Activated CD4-positive, CD25-positive, alpha-beta regulatory T cell treated with anti-CD3 and anti-CD28 coated beads, Interleukin-2, amount 50 U/mL, for 16 hours (primary cell): ENCODE data around the gene FOXP1.

ENCODE experiments used
- DNase-seq: peaks from one replicate; pipeline ENCODE4 v3.0.0-alpha.2; 2020; ENCODE audit warnings: low read depth, low spot score

The FOXP1 gene

DNA sequence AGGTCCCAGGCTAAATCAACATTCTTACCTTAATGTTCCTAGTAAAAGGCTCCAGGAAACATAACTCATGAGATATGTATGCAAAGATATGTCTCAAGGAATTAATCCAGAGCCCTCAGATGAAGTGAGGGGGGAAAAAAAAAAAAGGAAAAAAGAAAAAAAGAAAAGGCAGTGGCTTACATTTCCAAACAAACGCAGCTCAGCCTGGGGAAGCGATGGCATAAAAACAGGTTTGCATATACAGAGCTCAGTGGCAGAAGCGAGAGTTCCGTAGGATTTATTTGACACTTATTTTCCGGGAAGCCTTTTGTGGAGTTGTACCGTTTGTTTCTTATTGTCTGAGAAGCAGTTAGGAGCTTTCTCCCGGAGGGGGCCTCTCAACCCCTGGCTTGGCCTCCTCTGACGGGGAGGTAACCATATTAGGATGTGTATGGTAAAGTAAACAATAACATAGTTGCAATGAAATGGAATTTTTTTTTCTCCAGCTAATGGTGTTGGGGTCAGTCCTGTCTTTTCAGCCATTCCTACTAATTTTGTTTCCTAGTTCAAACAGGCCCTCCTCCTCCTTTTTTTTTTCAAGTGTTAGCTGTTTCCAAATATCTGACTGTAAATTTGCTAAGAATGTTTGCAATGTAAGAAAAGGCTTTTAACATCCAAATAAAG, 338.6 kb downstream of the FOXP1 start:
- no peak for DNase-seq

DNA sequence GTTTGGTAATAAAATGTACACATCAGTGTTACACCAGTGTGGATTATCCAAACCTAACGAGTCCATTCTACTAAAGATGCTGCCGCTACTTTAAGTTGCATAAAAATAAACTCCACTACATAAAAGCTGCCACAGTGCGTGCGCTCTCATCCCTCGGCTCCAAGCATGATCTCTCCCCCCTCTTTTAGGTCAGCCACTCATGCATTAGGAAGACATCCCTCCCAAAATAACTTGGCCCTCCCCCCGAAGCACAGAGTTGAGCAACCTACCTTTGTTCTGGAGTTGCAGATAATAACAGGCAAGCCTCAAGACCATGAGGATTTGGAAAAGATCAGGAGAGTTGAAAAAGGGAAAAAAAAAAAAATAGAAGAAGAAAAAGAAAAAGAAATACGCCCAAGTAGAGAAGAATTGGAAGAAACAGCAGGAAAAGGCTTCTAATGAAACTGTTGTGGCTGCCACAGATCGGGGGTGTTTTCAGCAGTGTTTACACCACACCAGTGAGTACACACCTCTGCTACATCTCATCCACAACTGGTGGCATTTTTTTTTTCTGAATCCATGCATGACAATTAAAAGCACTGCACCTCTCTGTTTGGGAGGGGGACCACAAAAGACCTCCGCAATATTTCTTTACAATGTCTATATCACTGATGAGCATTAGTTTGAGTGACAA, 339.2 kb downstream of the FOXP1 start:
- DNase-seq, result no peak

DNA sequence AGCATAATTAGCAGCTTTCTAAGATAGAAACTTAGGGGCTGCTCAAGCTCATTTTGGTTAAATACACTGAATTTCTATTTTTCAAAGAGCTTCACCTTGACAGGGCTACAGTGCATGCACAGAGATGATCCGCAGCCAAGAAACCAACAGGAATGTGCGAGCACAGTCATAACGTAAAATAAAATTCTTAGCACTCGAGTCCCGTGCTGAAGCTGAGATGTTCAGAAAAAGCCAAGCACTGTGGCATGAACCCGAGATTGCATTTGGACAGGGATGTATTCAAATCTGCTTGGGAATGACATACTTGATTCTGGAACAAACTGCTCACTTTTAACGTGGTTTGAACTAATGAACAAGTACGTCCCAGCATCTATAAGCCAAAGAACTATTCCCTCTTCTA, 340.3 kb downstream of the FOXP1 start:
- no peak for DNase-seq

DNA sequence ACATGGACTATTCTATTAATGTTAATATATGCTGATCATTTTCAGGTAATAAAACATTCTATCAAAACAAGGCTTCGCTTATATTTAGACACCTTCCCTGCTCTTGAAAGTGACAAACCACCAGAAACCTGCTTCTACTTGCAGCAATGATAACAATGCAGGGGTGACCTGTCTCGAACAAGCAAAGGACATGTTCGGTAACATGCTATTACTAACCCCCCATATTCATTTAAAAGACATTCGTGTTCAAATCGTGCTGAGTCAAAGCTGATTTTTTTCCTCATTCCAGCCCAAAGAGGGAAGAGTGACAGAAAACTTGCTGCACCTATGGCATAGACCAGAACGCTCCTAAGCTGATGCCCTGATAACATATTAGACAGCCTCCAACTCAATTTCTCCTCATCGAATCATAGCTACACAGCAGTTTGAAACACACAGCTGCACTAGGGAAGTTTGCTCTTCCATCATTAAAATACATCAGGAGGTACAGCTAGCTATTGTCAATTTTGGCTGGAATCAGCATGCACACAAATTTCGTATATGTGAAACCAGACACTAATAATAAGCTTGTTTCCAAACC, 341.5 kb downstream of the FOXP1 start:
- DNase-seq, result no peak

DNA sequence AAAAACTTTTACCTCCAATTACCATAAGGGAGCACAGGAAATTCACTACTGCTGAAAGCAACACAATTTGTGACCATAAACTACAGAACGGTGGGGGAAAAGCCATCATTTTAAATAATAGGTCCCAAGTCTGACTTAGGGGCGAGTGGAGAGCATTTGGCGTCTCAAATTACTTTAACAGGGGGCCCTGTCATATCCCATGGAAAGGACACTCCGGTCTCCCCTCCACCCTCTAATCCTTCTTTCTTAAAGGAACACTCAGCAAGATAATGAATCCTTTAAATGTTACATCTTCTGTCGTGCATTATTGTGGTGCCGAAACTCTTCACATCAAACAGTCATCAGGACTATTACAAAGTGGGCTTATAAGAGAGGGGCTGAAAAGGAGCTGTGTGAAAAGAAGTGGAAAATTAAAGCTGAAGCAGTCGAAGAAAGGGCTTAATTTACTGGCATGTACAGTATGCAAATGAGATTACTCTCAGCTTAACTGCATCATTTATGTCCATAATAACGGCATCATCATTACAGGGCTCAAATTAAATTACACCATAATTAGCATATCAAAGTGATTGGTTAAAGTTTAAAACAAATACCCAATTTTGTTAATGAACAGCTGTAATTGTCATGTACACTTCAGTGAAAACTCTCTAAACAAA, 342.2 kb downstream of the FOXP1 start:
- DNase-seq, result no peak

DNA sequence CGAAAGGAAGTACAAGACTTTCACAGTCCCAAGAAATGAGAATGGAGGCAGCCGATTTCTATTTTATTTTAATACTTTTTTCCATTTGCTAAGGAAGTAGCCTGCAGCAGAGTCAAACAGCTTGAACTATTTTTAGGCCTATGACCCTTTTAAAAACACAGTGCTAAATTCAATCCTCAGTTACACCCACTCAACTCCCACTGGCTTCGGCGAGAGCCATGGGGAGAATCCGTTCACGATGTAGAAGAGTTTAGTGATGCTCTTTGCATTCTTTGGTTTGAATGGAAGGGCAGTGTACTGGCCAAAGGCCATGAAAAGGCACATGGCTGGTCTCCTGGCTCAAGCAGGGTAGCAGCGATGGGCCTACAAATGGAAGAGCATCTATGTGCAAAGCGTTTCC, 343.5 kb downstream of the FOXP1 start:
- DNase-seq, result no peak

DNA sequence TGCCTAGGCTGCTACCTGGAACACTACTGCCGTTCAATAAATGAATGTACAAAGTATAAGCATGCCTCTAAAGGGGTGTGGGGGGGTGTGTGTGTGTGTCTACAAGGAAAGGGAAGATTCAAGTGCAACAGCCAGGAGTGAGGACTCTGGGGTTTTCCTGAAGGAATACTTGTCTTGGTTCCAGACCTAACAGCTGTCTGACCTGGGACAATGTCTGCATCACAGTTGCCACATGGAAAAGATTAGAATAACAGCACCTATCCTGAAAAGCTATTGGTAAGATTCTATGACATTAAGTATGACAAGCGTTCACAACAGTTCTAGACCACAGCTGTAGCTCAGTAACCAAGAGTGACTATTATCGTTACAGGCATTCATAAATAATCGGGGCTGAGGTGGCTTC, 345.2 kb downstream of the FOXP1 start:
- DNase-seq, result no peak

DNA sequence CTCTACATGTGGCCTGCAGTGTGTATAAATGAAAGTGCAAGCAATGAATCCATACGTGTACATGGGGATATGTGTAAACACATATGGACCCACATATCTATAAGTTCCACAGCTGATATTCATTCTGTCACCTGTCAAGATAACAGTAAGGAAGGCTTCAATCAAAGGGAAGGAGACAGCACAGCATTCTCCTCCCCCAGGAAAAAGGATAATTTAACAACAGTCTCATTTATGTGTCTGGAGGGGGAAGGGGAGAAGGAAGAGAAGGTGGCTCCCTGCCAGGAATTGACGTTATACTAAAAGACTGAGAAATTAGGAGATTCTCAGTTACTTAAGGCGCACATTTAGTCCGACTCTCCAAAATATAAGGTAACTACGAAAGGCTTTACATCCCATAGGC, 345.9 kb downstream of the FOXP1 start:
- no peak for DNase-seq

DNA sequence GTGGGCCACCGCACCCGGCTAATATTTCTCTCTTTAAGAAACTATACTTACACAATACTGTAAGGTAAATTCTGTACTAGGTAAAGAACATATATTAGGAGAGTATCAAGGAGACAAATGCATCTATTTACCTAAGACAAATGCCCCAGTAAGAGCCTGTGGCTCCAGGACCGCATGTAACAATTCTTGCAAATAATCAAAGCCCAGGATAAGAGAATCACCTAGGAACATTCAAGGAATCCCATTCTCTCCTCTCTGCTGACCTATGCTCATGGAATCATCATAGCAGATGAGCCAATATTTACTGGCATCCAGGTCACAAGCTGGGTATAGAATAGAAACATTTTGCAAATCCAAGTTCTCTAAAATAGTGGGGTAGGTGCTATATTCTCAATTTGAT, 347.7 kb downstream of the FOXP1 start:
- no peak for DNase-seq

DNA sequence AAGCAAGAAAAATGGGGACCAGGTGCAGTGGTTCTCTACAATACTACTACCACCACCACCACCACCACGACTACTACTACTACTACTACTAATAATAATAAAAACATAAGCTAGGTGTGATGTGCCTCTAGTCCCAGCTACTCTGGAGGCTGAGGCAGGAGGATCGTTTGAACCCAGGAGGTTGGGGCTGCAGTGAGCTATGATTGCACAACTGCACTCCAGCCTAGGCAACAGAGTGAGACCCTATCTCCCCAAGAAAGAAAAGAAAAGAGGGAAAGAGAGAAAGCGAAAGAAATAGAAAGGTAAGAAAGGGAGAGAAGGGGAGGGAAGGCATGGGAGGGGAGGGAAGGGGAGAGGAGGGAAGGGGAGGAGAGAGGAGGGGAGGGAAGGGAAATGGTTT, 350.6 kb downstream of the FOXP1 start:
- DNase-seq, result no peak

DNA sequence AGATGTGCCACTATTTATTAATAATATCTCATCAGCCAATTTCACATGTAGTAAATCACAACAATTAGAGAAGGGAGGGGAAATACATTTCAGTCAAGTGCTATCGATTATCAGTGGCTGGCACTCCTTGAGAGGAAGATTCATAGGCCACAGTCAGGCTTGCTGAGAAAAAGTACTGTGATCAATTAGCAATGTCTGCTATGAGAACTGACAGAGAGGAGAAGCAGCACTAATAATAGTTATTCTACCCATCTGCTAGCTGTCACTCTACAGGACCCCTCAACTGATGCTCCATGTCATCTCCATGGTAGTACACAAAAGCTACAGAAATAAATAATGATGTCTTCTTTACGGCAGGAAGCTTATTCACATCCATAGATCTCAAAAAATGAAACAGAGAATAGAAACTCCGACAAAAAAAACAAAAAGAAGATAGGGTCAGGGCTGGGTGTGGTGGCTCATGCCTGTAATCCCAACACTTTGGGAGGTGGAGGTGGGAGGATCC, 351.3 kb downstream of the FOXP1 start:
- no peak for DNase-seq

DNA sequence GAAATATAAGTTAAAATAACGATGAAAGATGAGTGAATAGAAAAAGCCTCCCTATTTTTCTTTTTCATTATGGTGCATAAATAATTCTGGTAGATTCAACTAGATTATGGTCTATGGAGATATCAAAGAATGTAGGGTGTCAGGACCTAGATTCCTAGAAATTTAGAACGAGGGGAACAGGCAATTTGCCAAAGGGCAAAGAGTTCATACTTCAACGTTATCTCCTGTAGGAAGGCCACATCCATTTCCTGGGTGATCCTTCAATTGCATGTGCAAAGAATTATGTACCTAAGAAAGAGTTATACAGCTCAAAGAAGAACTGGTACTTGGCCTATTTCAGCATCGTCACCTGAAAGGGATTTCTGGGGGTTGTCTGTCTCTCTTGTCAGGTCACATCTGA, 351.8 kb downstream of the FOXP1 start:
- no peak for DNase-seq

DNA sequence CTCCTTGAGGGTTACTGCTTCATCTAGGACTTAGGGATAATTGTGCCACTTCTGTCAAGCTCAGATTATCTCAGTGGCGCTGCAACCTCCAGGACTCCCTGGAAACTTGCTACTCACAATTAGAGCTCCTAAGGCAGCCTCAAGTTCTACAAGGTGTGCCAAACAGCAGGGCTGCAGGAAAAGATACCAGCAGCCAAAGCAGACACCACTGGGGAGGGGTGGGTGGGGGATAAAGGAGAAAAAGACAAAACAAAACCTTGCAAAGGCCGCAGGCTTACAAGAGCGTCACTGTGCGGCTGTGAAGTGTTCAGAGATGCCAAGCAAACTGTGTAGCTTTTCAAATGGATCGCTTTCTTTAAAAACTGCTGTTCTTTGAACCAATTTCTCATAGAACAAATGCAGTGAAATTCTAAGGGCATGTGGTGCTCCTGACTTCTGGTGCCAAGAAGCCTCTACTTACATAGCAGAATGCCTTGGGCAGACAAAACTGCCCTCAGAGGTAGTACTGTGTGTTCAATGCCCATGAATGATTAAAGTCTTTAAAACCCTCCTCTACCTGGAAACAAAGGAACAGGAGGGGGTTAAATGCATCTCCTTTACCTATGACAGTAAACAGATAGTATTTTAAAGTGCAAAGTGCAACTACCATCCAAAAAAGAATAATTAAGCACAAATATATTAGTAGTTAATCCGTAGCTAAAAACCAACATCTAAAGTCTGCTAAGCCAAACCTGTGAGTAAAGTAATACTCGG, 353.4 kb downstream of the FOXP1 start:
- DNase-seq, result no peak

DNA sequence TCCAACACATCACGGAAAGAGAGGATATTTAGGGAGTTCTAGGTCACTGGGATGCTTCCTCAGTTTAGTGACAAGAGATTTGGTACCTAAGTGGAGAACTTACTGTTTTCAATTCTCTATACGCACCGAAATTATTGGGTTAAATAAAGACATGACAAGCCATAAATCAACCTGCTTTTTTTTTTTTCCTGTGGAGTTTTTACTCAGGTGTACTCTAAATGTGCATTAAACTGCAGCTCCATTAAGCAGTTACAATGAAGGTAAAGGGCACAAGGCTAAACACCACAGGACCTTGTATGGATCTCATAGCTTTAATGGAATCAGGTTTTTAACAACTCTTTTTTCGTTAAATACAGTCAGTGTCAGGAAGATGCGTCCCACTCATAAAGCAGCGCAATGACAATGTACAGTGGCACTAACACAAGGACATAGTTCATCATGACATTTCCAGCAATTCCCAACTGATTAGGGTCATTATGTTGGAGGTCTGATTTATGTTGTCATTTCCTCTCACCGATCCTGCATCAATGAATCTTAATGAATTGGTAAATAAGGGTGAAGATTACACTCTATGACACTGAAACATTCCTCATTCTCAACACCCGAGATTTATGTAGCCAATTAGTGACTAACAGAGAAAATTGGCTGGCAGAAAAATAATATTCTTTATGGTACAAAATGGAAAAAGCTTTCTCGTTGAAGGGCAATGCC, 355.2 kb downstream of the FOXP1 start:
- no peak for DNase-seq

DNA sequence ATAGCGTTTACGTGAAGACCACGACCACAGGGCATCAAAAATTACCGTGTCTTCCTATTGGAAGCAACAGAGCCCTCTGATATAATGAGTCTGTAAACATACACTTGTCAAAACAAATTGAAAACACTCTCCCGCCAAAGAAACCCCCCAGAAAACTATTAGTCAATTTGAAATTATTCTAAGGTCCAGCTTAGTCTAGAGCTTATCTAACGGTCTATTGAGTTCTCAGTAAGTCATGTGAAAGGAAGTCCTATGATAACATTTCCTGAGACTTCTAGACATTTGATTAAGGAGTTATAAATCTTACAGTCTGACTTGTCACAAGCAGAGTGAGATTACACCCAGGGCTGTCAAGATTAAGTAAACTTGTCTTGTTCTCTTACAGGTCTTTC, 356.3 kb downstream of the FOXP1 start:
- DNase-seq, result no peak

DNA sequence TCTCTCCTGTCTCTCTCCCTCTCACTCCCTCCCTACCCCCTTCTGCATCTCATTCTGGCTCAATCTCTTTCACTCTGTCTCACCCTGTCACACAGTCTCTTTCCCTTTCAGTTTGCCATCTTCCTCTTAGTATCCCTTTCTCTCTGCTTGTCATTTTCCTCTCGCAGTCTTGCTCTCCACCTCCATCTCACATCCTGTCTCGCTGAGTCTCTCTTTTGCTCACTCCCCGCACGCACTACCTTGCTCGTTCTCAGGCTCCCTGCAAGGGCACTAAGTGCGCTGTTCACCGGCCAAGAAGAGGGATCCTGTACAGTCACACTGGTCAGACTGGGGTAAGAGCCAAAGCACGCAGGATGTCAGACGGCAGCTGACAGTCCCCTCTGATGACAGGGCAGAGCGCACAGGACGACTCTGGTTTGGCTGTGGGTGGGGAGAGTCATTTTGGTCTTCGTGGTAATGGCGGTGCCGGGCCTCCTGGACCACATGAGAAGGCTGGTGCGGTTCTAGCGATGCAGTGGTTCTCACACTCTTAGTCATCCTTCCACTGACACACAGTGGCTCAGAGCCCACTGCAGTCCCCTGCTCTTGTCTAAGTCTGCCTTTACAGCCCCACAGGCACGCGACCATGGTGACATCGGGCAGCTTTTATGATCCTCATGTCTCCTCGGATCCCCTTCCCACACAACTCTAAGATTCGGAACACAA, 356.8 kb downstream of the FOXP1 start:
- DNase-seq, result peak; percentile 76

DNA sequence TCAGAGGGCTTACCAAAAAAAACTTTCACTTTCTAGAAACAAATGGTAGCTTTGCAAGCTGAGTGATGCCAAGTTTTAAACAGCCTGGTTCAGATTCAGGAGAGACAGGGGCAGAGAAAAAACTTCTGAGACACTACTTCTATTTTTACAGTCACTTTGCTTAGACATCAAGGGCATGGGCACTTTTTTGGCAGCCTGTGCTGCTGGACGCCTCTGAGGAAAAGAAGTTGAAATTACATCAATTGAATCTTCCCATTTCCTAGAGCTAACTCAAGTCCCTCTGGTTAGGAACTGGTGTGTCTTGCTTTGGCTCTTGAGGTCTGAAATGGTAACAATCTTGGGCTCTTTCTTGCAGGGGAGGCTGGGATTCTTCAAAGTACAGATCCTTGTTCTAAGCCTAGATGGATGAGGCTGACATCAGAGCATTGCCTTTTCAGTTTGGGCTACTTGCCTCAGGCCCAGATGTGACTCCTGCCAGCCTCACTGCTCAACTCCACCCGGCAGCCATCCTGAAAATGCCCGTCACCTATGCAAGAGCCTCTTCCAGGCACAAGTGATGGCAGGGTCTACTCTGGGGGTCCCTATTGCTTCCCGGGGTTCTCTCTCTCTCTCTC, 357.5 kb downstream of the FOXP1 start:
- DNase-seq, result no peak

DNA sequence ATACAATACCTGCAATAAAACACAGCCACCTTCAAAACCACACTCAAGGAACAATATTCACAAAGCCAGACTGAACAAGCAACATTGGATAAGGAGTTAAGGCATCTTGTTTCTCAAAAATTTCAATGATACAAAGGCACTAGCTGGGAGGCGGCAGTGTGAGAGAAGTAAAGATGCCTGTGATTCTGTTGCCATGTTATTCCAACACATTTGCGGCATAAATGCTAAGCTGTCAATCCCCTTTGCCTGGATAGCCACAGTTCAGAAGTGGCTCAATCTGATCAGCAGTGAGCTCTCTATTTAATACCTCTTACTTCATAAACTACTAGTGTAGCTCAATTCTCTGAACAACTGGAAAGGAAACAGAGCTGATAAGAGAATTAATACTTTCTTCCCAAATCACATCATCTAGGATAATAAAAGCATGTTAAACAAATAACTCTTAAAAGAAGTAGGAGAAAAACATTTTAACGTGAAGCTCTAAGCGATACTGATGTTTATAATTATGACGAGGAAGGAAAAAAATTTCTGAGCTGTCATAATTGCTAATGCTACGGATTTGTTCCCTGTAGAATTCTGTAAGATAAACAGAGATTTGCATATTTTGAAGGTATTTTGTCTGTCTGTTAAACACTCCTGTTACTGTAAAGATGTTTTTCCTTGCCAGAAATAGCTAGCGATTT, 358.4 kb downstream of the FOXP1 start:
- DNase-seq, result no peak
